H9 (cell line): ENCODE data around the gene UNC13D. TPM values are rescaled to one million over a fixed set of nuclear protein-coding genes. Genes with fewer than 3 reads are reported as not detected.
A peak's percentile ranks its signal among the peaks of the same experiment; 100 is the strongest.

Experiments
- DNase-seq: peaks from one replicate; pipeline ENCODE4 v3.0.0-alpha.2; 2017
- H2AFZ ChIP-seq: one replicate; pipeline ENCODE4 v1.6.1; 2013; ENCODE audit warnings: mild to moderate bottlenecking, low read length, control low read depth, moderate library complexity
- H2AK5ac ChIP-seq: 2 replicates; pipeline ENCODE4 v1.6.1; 2013; ENCODE audit warnings: low read length, control low read depth, mixed read lengths; ENCODE audit not compliant: insufficient read length
- H2BK120ac ChIP-seq: one replicate; pipeline ENCODE4 v1.6.1; 2013; ENCODE audit warnings: low read depth, mild to moderate bottlenecking, low read length, control low read depth, inconsistent platforms; ENCODE audit not compliant: poor library complexity, severe bottlenecking
- H2BK12ac ChIP-seq: 2 replicates; pipeline ENCODE4 v1.6.1; 2013; ENCODE audit warnings: low read length, control low read depth, mixed read lengths, low read depth; ENCODE audit not compliant: insufficient read length
- H2BK15ac ChIP-seq: 2 replicates; pipeline ENCODE4 v1.6.1; 2013; ENCODE audit warnings: low read depth, low read length, control low read depth
- H2BK20ac ChIP-seq: one replicate; pipeline ENCODE4 v1.6.1; 2013; ENCODE audit warnings: low read depth, mild to moderate bottlenecking, low read length, control low read depth, inconsistent platforms; ENCODE audit not compliant: poor library complexity, severe bottlenecking
- H2BK5ac ChIP-seq: 2 replicates; pipeline ENCODE4 v1.6.1; 2013; ENCODE audit warnings: low read length, control low read depth, mixed read lengths; ENCODE audit not compliant: insufficient read length
- H3K14ac ChIP-seq: 2 replicates; pipeline ENCODE4 v1.6.1; 2013; ENCODE audit warnings: low read length, control low read depth; ENCODE audit not compliant: insufficient read depth
- H3K18ac ChIP-seq: 2 replicates; pipeline ENCODE4 v1.6.1; 2013; ENCODE audit warnings: low read depth, mild to moderate bottlenecking, mixed read lengths, low read length, control low read depth; ENCODE audit not compliant: insufficient read length
- H3K23ac ChIP-seq: 2 replicates; pipeline ENCODE4 v1.6.1; 2013; ENCODE audit warnings: low read length, control low read depth, mixed read lengths, low read depth; ENCODE audit not compliant: insufficient read length
- H3K23me2 ChIP-seq: 2 replicates; pipeline ENCODE4 v1.6.1; 2013; ENCODE audit warnings: low read depth, mild to moderate bottlenecking, mixed read lengths, low read length, control low read depth; ENCODE audit not compliant: insufficient read length, poor library complexity, severe bottlenecking
- H3K27ac ChIP-seq: 2 replicates; pipeline ENCODE4 v1.5.1; 2013; ENCODE audit warnings: low read length, control low read depth, mixed read lengths, low read depth; ENCODE audit not compliant: insufficient read length
- H3K27me3 ChIP-seq: 2 replicates; pipeline ENCODE4 v1.6.1; 2013; ENCODE audit warnings: low read length, control low read depth, inconsistent platforms; ENCODE audit not compliant: insufficient read depth
- H3K4ac ChIP-seq: 2 replicates; pipeline ENCODE4 v1.6.1; 2013; ENCODE audit warnings: low read depth, mild to moderate bottlenecking, control low read depth, inconsistent platforms, low read length, moderate library complexity
- H3K4me1 ChIP-seq: 2 replicates; pipeline ENCODE4 v1.6.1; 2013; ENCODE audit warnings: low read length, control low read depth, inconsistent platforms; ENCODE audit not compliant: insufficient read depth
- H3K4me2 ChIP-seq: 2 replicates; pipeline ENCODE4 v1.6.1; 2013; ENCODE audit warnings: low read length, control low read depth, mixed read lengths; ENCODE audit not compliant: insufficient read length, insufficient read depth
- H3K56ac ChIP-seq: 2 replicates; pipeline ENCODE4 v1.6.1; 2013; ENCODE audit warnings: low read depth, mild to moderate bottlenecking, mixed read lengths, low read length, control low read depth; ENCODE audit not compliant: insufficient read length
- H3K79me1 ChIP-seq: 2 replicates; pipeline ENCODE4 v1.6.1; 2013; ENCODE audit warnings: low read depth, mild to moderate bottlenecking, moderate library complexity, low read length, control low read depth, inconsistent platforms; ENCODE audit not compliant: insufficient read depth, poor library complexity, severe bottlenecking
- H3K79me2 ChIP-seq: 2 replicates; pipeline ENCODE4 v1.6.1; 2013; ENCODE audit warnings: low read length, control low read depth, inconsistent platforms; ENCODE audit not compliant: insufficient read depth
- H3K9ac ChIP-seq: 2 replicates; pipeline ENCODE4 v1.6.1; 2013; ENCODE audit warnings: low read length, control low read depth, mixed read lengths; ENCODE audit not compliant: insufficient read length; ENCODE audit errors: extremely low read depth
- H3K9me3 ChIP-seq: one replicate; pipeline ENCODE4 v1.6.1; 2013; ENCODE audit warnings: low read depth, low read length, inconsistent platforms; ENCODE audit not compliant: control insufficient read depth
- H3T11ph ChIP-seq: one replicate; pipeline ENCODE4 v1.6.1; 2013; ENCODE audit warnings: mild to moderate bottlenecking, low read length, control low read depth, inconsistent platforms
- H4K20me1 ChIP-seq: one replicate; pipeline ENCODE4 v1.6.1; 2013; ENCODE audit not compliant: control insufficient read depth, insufficient read length, insufficient read depth
- H4K5ac ChIP-seq: 2 replicates; pipeline ENCODE4 v1.6.1; 2013; ENCODE audit warnings: low read depth, mild to moderate bottlenecking, mixed read lengths, low read length, control low read depth; ENCODE audit not compliant: insufficient read length
- H4K8ac ChIP-seq: replicated peaks from 2 replicates; pipeline ENCODE4 v1.6.1; 2013; ENCODE audit warnings: low read length, control low read depth, mixed read lengths, low read depth; ENCODE audit not compliant: insufficient read length
- H4K91ac ChIP-seq: 2 replicates; pipeline ENCODE4 v1.6.1; 2013; ENCODE audit warnings: low read depth, mild to moderate bottlenecking, moderate library complexity, mixed read lengths, low read length, control low read depth; ENCODE audit not compliant: insufficient read length
- H3K27ac Mint-ChIP-seq, 3 experiments: 2 replicates in 2 of 3; 3 replicates in 1 of 3; pipeline ENCODE4 v1.8.0; 2020 to 2021; ENCODE audit warnings: mixed read lengths in 3 of 3, mild to moderate bottlenecking in 1 of 3, moderate library complexity in 1 of 3
- H3K27me3 Mint-ChIP-seq: 2 replicates; pipeline ENCODE4 v1.8.0; 2021; ENCODE audit warnings: low read depth, mild to moderate bottlenecking, moderate library complexity, mixed read lengths
- H3K36me3 Mint-ChIP-seq, 3 experiments: 2 replicates in 2 of 3; 3 replicates in 1 of 3; pipeline ENCODE4 v1.8.0; 2020 to 2021; ENCODE audit warnings: low read depth in 3 of 3, mixed read lengths in 3 of 3; ENCODE audit not compliant: insufficient read depth in 1 of 3
- H3K4me1 Mint-ChIP-seq, 2 experiments: 2 replicates each; pipeline ENCODE4 v1.8.0; 2020; ENCODE audit warnings: mixed read lengths in 2 of 2
- H3K4me3 Mint-ChIP-seq, 2 experiments: 2 replicates in 1 of 2; 3 replicates in 1 of 2; pipeline ENCODE4 v1.8.0; 2020 to 2021; ENCODE audit warnings: mild to moderate bottlenecking in 2 of 2, mixed read lengths in 2 of 2, moderate library complexity in 1 of 2
- H3K9me3 Mint-ChIP-seq, 2 experiments: 2 replicates in 1 of 2; 3 replicates in 1 of 2; pipeline ENCODE4 v1.8.0; 2020; ENCODE audit warnings: mild to moderate bottlenecking in 2 of 2, mixed read lengths in 2 of 2, moderate library complexity in 1 of 2
- CTCF ChIP-seq: fragments of 200-600 bp; sonication (generic); conservative IDR thresholded peaks from 3 replicates; pipeline ENCODE4 v1.8.0; 2021; ENCODE audit warnings: antibody characterized with exemption, mild to moderate bottlenecking
- WGBS: extraction: QIAGEN DNeasy Blood & Tissue Kit; methylation state at CpG from one replicate; pipeline ENCODE4 v1.1.7; 2013; ENCODE audit warnings: missing lambda C conversion rate, low lambda C conversion rate, mixed read lengths; ENCODE audit not compliant: insufficient read length; ENCODE audit errors: extremely low coverage; 5-methylcytosine and 5-hydroxymethylcytosine counted together
- total RNA-seq: library from RNA; stranded (reverse); gene quantifications from 2 replicates; pipeline ENCODE4 v1.2.1, GENCODE V29; 2021

Gene UNC13D
- total RNA-seq, 1 experiment from 2014 or later = 6.3 TPM

- no peak overlapping the region for H3K4me3 Mint-ChIP-seq
- no peak; the same call in 2 of the 3 replicates for TF ChIP-seq CTCF
- Histone ChIP-seq H3K14ac (no peak overlapping the region), H3K27me3 (no peaks in the 10 kb centered on the region), H3K4ac (no peak overlapping the region), H2BK12ac (no peak overlapping the region), H3K9me3 (no peaks in the 10 kb centered on the region), H3K23me2 (peaks cover 2% of the 10 kb centered on the region), H2BK20ac (no peak overlapping the region), H3K23ac (no peak overlapping the region), H2BK5ac (no peak overlapping the region), H3K4me2 (peak overlapping the region; percentile 90), H2AK5ac (no peak overlapping the region), H2BK120ac (no peak overlapping the region), H3K56ac (no peak overlapping the region), H3K9ac (peak overlapping the region; percentile 58), H4K5ac (no peak overlapping the region), H3K4me1 (peaks cover 5% of the 10 kb centered on the region), H3K27ac (no peak overlapping the region), H3T11ph (no peak overlapping the region), H2AFZ (no peak overlapping the region), H3K79me1 (peaks cover 4% of the 10 kb centered on the region), H4K20me1 (no peaks in the 10 kb centered on the region), H2BK15ac (no peak overlapping the region), H4K8ac (no peak overlapping the region), H3K79me2 (peaks cover 5% of the 10 kb centered on the region; the same call in 1 of the 2 replicates), H4K91ac (no peak overlapping the region), H3K18ac (peak overlapping the region; percentile 36)
- no peak for DNase-seq
- H3K9me3 Mint-ChIP-seq = no peaks in the 10 kb centered on the region
- no peak overlapping the region for H3K27ac Mint-ChIP-seq
- peaks cover 4 to 16% (median 15%) of the 10 kb centered on the region in 3 experiments; a peak in 6 of 7 replicates for H3K36me3 Mint-ChIP-seq
- peaks cover 7 to 13% of the 10 kb centered on the region in 2 experiments for H3K4me1 Mint-ChIP-seq
- no CpG with 5 or more reads among the region's 19 CpGs for WGBS
- H3K27me3 Mint-ChIP-seq = no peaks in the 10 kb centered on the region
Measured at GRCh38 chr17:75854881-75855309, 10.7 kb upstream of the UNC13D start.
